ENCODE data around the gene IMMP2L.

IMMP2L gene

DNA sequence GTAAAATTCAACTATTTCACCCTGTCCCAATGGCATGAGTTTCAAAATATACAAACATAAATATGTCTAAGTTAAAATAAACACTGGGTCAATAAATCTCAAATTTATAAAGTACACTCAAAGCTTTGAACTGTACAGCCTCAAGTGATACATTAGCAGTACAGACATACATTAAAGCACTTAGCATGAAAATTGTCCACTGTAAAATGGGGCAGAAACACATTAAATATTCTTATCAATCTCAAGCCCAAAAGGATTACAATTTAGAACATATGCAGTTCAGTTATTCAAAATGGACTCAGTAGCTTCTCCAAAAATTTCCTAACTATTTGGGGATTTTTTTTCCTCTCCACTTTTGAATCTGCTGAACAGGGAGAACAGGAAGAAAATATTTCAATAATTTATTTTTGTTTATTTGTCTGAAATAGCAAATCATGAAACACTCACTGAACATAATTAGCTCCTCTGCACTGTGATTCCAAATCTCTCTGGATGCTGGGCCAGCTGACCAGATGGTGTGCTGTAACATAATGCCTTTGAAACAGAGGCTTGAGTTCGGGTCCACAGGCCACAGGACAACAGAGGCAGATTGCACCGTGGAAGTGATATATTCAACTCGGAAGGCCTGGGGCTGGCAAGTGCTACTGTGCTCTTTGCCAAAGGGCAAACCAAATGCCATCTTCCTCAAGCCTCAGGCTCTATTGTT is 720.3 kb downstream of the IMMP2L start:
- DNase-seq (ENCODE audit: extremely low spot score): no peak
- no peak for TF ChIP-seq LEF1 (IDR thresholded peaks at IDR 0.05; ENCODE audit: borderline replicate concordance)
- POLR2A ChIA-PET: no interaction called here
- CTCF ChIA-PET: no interaction called here

DNA sequence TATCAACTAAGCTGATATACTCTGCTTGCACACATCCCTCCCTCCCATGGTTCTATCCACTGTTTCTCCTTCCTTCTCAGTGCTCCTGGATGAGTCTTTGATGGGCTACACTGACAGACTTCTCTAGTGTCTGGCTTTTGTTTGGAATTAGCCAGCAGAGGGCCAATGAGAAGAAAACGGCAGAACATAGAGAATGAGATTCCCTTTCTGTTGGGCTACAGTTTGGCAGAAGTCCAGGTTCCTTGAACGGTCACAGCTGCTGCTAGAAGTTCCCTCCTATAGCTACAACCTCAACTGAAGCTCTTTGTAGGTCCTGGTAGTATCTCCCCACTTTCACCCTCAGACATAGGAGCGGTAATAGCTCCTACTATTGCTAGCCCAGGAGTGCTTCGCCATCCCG is 722.4 kb downstream of the IMMP2L start:
- ChIA-PET CTCF (no interaction called here), POLR2A (no interaction called here)
- TF ChIP-seq SP1 (IDR thresholded peaks at IDR 0.05): no peak
- no peak for TF ChIP-seq SUZ12 (IDR thresholded peaks at IDR 0.05)
- no peak for TF ChIP-seq LEF1 (IDR thresholded peaks at IDR 0.05; ENCODE audit: borderline replicate concordance)
- TF ChIP-seq BHLHE40 (IDR thresholded peaks at IDR 0.05; ENCODE audit: borderline replicate concordance): no peak
- TF ChIP-seq CTBP1 (IDR thresholded peaks at IDR 0.05; ENCODE audit: borderline replicate concordance): no peak
- TF ChIP-seq, protein P1, sequence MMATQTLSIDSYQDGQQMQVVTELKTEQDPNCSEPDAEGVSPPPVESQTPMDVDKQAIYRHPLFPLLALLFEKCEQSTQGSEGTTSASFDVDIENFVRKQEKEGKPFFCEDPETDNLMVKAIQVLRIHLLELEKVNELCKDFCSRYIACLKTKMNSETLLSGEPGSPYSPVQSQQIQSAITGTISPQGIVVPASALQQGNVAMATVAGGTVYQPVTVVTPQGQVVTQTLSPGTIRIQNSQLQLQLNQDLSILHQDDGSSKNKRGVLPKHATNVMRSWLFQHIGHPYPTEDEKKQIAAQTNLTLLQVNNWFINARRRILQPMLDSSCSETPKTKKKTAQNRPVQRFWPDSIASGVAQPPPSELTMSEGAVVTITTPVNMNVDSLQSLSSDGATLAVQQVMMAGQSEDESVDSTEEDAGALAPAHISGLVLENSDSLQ (IDR thresholded peaks at IDR 0.05): no peak
- TF ChIP-seq ELF4 (IDR thresholded peaks at IDR 0.05): no peak
- DNase-seq (ENCODE audit: extremely low spot score): peak; percentile 11

DNA sequence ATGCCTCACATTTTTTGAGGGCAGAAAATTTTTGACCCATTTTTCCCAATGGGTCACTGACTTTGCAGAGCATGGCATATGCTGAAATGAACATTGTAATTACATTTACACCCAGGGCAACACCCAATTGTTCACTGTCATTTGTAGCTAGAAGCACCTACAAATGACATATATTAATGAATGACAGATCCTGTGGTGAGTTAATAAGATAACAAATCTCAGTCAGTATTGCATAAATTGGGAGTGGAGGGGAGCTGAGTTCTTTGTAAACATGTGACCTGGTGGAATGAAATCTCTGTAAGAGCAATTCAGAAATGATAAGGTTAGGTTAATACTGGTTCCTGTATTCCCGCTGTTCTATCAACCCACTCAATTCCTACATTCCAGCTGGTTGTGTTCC is 726.4 kb downstream of the IMMP2L start:
- no peak for TF ChIP-seq CTBP1 (IDR thresholded peaks at IDR 0.05; ENCODE audit: borderline replicate concordance)
- TF ChIP-seq TARDBP (IDR thresholded peaks at IDR 0.05): no peak
- no peak for TF ChIP-seq ELF4 (IDR thresholded peaks at IDR 0.05)
- no peak for TF ChIP-seq SP1 (IDR thresholded peaks at IDR 0.05)
- TF ChIP-seq NFRKB (IDR thresholded peaks at IDR 0.05): no peak
- TF ChIP-seq FOXA1 (IDR thresholded peaks at IDR 0.05): no peak
- TF ChIP-seq, protein P1 (IDR thresholded peaks at IDR 0.05): no peak
- TF ChIP-seq L3MBTL2 (conservative IDR thresholded peaks at IDR 0.05): no peak
- TF ChIP-seq LEF1 (IDR thresholded peaks at IDR 0.05; ENCODE audit: borderline replicate concordance): no peak
- no peak for TF ChIP-seq BHLHE40 (IDR thresholded peaks at IDR 0.05; ENCODE audit: borderline replicate concordance)
- CTCF ChIA-PET: no interaction called here
- POLR2A ChIA-PET: no interaction called here
- DNase-seq (ENCODE audit: extremely low spot score): no peak

DNA sequence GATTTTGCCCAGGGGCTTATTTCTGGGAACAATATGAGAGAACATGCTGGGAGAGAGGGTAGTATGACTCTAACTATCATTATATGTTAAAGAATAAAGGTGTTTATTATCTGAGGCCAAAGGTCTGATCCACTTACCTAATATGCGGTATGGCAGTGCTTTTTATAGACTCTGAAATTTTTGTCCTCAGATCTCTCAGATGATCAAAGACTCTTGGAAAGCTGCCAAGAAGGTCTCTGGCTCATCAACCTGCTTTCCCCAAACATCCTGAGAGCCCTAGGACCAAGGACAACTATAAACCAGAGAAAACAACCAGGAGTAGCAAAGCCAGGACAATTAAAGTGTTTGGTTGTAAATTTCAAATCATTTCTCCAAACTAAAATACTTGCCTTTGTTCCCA is 727.1 kb downstream of the IMMP2L start:
- TF ChIP-seq FOXK2 (IDR thresholded peaks at IDR 0.05) (no peak), SP1 (IDR thresholded peaks at IDR 0.05) (no peak)
- ChIA-PET CTCF (no interaction called here), POLR2A (no interaction called here)
- DNase-seq (ENCODE audit: extremely low spot score): no peak

DNA sequence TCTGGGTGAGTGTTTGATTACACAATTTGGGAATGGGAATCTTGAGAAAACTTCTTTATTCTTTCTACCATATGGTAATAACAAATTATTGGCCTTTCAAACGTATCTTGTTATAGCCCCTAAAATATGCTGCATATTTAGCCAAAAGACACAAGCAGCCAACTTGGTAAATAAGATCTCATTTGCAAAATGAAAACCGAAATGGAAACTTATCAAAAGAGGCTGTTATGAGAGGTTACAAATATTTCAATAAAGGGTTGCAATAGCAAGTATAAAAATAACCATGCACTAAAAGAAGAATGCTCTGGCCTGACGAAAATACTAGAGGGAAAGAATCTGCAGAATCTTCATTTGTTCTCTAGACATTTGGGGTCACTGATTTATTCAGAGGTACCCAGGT is 730.9 kb downstream of the IMMP2L start:
- TF ChIP-seq ARNT (IDR thresholded peaks at IDR 0.05): no peak
- no peak for TF ChIP-seq FOXA1 (IDR thresholded peaks at IDR 0.05)
- no peak for TF ChIP-seq NFRKB (IDR thresholded peaks at IDR 0.05)
- TF ChIP-seq, protein P1 (IDR thresholded peaks at IDR 0.05): no peak
- no peak for TF ChIP-seq SUZ12 (IDR thresholded peaks at IDR 0.05)
- no peak for TF ChIP-seq LEF1 (IDR thresholded peaks at IDR 0.05; ENCODE audit: borderline replicate concordance)
- no peak for TF ChIP-seq TARDBP (IDR thresholded peaks at IDR 0.05)
- no peak for TF ChIP-seq FOXK2 (IDR thresholded peaks at IDR 0.05)
- TF ChIP-seq FOXM1 (IDR thresholded peaks at IDR 0.05; ENCODE audit: borderline replicate concordance): no peak
- TF ChIP-seq L3MBTL2 (conservative IDR thresholded peaks at IDR 0.05): no peak
- TF ChIP-seq ZNF384 (IDR thresholded peaks at IDR 0.05): no peak
- TF ChIP-seq HDGF (IDR thresholded peaks at IDR 0.05; ENCODE audit: borderline replicate concordance): no peak
- TF ChIP-seq CTBP1 (IDR thresholded peaks at IDR 0.05; ENCODE audit: borderline replicate concordance): no peak
- TF ChIP-seq SP1 (IDR thresholded peaks at IDR 0.05): no peak
- no peak for TF ChIP-seq ELF4 (IDR thresholded peaks at IDR 0.05)
- no peak for TF ChIP-seq BHLHE40 (IDR thresholded peaks at IDR 0.05; ENCODE audit: borderline replicate concordance)
- DNase-seq (ENCODE audit: extremely low spot score): no peak
- POLR2A ChIA-PET: no interaction called here
- CTCF ChIA-PET: no interaction called here

DNA sequence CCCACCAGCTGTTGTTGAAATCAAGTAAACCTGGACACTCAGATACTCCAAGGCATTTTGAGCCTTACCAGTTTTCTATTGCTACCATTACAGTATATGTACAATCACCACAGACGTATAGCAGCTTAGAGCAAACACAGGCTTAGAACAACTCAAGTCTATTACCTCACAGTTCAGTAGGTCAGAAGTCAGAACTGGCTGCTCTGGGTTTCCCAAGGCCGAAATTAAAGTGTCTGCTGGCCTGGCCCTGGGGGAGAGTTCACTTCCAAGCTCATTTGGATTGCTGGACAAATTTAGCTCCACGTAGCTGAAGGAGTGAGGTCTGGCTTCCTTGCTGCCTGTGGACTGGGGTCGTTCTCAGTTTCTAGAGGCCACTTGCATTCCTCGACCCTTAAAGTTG is 731.5 kb downstream of the IMMP2L start:
- ChIA-PET CTCF (no interaction called here), POLR2A (no interaction called here)
- no peak for TF ChIP-seq FOXM1 (IDR thresholded peaks at IDR 0.05; ENCODE audit: borderline replicate concordance)
- TF ChIP-seq, protein P1 (IDR thresholded peaks at IDR 0.05): no peak
- TF ChIP-seq ELF4 (IDR thresholded peaks at IDR 0.05): no peak
- TF ChIP-seq NFRKB (IDR thresholded peaks at IDR 0.05): no peak
- TF ChIP-seq ARNT (IDR thresholded peaks at IDR 0.05): no peak
- no peak for TF ChIP-seq SP1 (IDR thresholded peaks at IDR 0.05)
- no peak for TF ChIP-seq FOXA1 (IDR thresholded peaks at IDR 0.05)
- no peak for TF ChIP-seq TARDBP (IDR thresholded peaks at IDR 0.05)
- no peak for TF ChIP-seq L3MBTL2 (conservative IDR thresholded peaks at IDR 0.05)
- TF ChIP-seq CTBP1 (IDR thresholded peaks at IDR 0.05; ENCODE audit: borderline replicate concordance): no peak
- no peak for TF ChIP-seq LEF1 (IDR thresholded peaks at IDR 0.05; ENCODE audit: borderline replicate concordance)
- no peak for TF ChIP-seq SUZ12 (IDR thresholded peaks at IDR 0.05)
- TF ChIP-seq BHLHE40 (IDR thresholded peaks at IDR 0.05; ENCODE audit: borderline replicate concordance): no peak
- no peak for TF ChIP-seq ZNF384 (IDR thresholded peaks at IDR 0.05)
- no peak for TF ChIP-seq HDGF (IDR thresholded peaks at IDR 0.05; ENCODE audit: borderline replicate concordance)
- no peak for DNase-seq (ENCODE audit: extremely low spot score)
